Body of pancreas (tissue), 4 donors: ENCODE results near the gene STK11IP.

Experiments used
- POLR2A ChIP-seq, 3 donors: fragments of 450-650 bp; IDR thresholded peaks; one replicate each; pipeline ENCODE4 v1.6.1; 2016; ENCODE audit warnings: antibody characterized with exemption in 3 of 3, mild to moderate bottlenecking in 2 of 3
- TF ChIP-seq, protein P1 (sequence below), 7 experiments: fragments of 450-650 bp in 4 of 7; fragments of 200-600 bp in 3 of 7; sonication (generic) in 3 of 7; IDR thresholded peaks; one replicate each; pipeline ENCODE4 v1.5.1; 2016 to 2019; ENCODE audit warnings: antibody characterized with exemption in 7 of 7

- TF ChIP-seq, protein P1, sequence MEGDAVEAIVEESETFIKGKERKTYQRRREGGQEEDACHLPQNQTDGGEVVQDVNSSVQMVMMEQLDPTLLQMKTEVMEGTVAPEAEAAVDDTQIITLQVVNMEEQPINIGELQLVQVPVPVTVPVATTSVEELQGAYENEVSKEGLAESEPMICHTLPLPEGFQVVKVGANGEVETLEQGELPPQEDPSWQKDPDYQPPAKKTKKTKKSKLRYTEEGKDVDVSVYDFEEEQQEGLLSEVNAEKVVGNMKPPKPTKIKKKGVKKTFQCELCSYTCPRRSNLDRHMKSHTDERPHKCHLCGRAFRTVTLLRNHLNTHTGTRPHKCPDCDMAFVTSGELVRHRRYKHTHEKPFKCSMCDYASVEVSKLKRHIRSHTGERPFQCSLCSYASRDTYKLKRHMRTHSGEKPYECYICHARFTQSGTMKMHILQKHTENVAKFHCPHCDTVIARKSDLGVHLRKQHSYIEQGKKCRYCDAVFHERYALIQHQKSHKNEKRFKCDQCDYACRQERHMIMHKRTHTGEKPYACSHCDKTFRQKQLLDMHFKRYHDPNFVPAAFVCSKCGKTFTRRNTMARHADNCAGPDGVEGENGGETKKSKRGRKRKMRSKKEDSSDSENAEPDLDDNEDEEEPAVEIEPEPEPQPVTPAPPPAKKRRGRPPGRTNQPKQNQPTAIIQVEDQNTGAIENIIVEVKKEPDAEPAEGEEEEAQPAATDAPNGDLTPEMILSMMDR (IDR thresholded peaks at IDR 0.05) = no peak
- TF ChIP-seq POLR2A (IDR thresholded peaks at IDR 0.05) = no peak
Measured at GRCh38 chr2:219661955-219662395, 64.3 kb downstream of the STK11IP start.
